Measurements from ENCODE around the gene RBM26.

RBM26 gene

GRCh38 chr13:79442221-79442620 is 36.2 kb upstream of the RBM26 start:
- H3K79me2 ChIP-seq (ENCODE audit: control insufficient read depth, insufficient read depth, low read length, unreplicated experiment), result no peaks in the 10 kb centered on the region
- no peaks in the 10 kb centered on the region for H3K4me1 ChIP-seq (ENCODE audit: control insufficient read depth, insufficient read depth, low read length, unreplicated experiment)
- no peak overlapping the region for H3K27ac ChIP-seq (ENCODE audit: low read depth, low read length)
- no peaks in the 10 kb centered on the region for H3K27me3 ChIP-seq (ENCODE audit: insufficient read depth, low read length)
- no peak overlapping the region for H3K4me3 ChIP-seq (ENCODE audit: low read depth, low read length)
- no peak overlapping the region for H2AFZ ChIP-seq (ENCODE audit: low read length, unreplicated experiment)
- H3K36me3 ChIP-seq (ENCODE audit: insufficient read depth, low read length), result no peaks in the 10 kb centered on the region

DNA sequence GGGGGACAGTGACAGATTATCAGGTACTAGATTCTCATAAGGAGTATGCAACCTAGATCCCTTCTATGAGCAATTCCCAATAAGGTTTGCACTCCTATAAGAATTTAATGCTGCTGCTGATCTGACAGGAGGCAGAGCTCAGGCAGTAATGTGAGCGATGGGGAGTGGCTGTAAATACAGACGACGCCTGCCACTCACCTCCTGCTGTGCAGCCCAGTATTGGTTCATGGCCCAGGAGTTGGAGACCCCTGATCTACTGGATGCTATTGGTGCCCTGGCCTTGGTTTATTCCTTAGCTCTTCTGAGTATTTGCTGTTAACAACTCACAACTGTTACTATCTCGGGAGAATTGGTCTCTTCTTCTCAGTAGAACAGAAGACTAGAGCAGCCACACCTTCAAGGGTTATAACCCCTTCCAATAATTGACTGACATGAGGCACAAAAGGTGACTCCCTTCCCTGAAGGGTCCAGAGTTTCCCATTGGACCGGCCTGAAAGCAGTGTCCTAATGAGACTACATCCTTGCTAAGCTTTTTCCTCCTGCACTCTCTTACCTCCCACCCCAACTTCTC is 35.0 kb upstream of the RBM26 start:
- no peak overlapping the region for H2AFZ ChIP-seq (ENCODE audit: low read length, unreplicated experiment)
- H3K27ac ChIP-seq (ENCODE audit: low read depth, low read length), result no peak overlapping the region
- no peaks in the 10 kb centered on the region for H3K36me3 ChIP-seq (ENCODE audit: insufficient read depth, low read length)
- H3K27me3 ChIP-seq (ENCODE audit: insufficient read depth, low read length), result no peaks in the 10 kb centered on the region
- no peak overlapping the region for H3K4me3 ChIP-seq (ENCODE audit: low read depth, low read length)
- H3K79me2 ChIP-seq (ENCODE audit: control insufficient read depth, insufficient read depth, low read length, unreplicated experiment), result no peaks in the 10 kb centered on the region
- H3K4me1 ChIP-seq (ENCODE audit: control insufficient read depth, insufficient read depth, low read length, unreplicated experiment), result no peaks in the 10 kb centered on the region

- H3K27ac ChIP-seq (ENCODE audit: low read depth, low read length), result no peak overlapping the region
- H2AFZ ChIP-seq (ENCODE audit: low read length, unreplicated experiment), result no peak overlapping the region
- no peaks in the 10 kb centered on the region for H3K36me3 ChIP-seq (ENCODE audit: insufficient read depth, low read length)
- H3K27me3 ChIP-seq (ENCODE audit: insufficient read depth, low read length), result no peaks in the 10 kb centered on the region
- H3K4me3 ChIP-seq (ENCODE audit: low read depth, low read length), result no peak overlapping the region
- no peaks in the 10 kb centered on the region for H3K79me2 ChIP-seq (ENCODE audit: control insufficient read depth, insufficient read depth, low read length, unreplicated experiment)
- H3K4me1 ChIP-seq (ENCODE audit: control insufficient read depth, insufficient read depth, low read length, unreplicated experiment), result peaks cover 16% of the 10 kb centered on the region
Measured at GRCh38 chr13:79439275-79439674, 33.2 kb upstream of the RBM26 start.

- Histone ChIP-seq H3K27ac (ENCODE audit: low read depth, low read length) (peak overlapping the region; percentile 53), H3K4me1 (ENCODE audit: control insufficient read depth, insufficient read depth, low read length, unreplicated experiment) (peaks cover 18% of the 10 kb centered on the region), H3K79me2 (ENCODE audit: control insufficient read depth, insufficient read depth, low read length, unreplicated experiment) (no peaks in the 10 kb centered on the region), H3K4me3 (ENCODE audit: low read depth, low read length) (no peak overlapping the region), H2AFZ (ENCODE audit: low read length, unreplicated experiment) (peak overlapping the region; percentile 90), H3K36me3 (ENCODE audit: insufficient read depth, low read length) (no peaks in the 10 kb centered on the region), H3K27me3 (ENCODE audit: insufficient read depth, low read length) (no peaks in the 10 kb centered on the region)
Measured at GRCh38 chr13:79435561-79435990, 29.5 kb upstream of the RBM26 start.

DNA sequence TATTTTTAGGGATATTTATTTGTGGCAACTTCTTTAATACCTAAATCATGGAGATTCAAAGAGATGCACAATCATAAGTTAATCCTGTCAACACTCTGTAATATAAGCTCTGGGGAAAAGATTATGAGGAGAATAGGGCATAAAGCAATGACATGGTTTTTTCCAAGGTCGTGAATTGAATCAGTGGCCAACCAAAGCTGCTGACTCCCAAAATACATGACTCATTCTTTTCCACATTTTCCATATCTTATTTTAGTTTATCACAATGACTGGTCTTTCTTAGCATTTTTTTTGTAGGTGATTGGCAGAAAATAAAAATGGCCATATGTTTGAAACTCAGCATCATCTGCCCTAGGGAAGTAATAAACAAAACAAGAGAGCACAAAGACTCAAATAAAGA is 28.5 kb upstream of the RBM26 start:
- Histone ChIP-seq H3K36me3 (ENCODE audit: insufficient read depth, low read length) (no peaks in the 10 kb centered on the region), H3K79me2 (ENCODE audit: control insufficient read depth, insufficient read depth, low read length, unreplicated experiment) (no peaks in the 10 kb centered on the region), H3K4me3 (ENCODE audit: low read depth, low read length) (no peak overlapping the region), H3K27ac (ENCODE audit: low read depth, low read length) (peak overlapping the region; percentile 53), H3K4me1 (ENCODE audit: control insufficient read depth, insufficient read depth, low read length, unreplicated experiment) (peaks cover 18% of the 10 kb centered on the region), H2AFZ (ENCODE audit: low read length, unreplicated experiment) (peak overlapping the region; percentile 17), H3K27me3 (ENCODE audit: insufficient read depth, low read length) (no peaks in the 10 kb centered on the region)

DNA sequence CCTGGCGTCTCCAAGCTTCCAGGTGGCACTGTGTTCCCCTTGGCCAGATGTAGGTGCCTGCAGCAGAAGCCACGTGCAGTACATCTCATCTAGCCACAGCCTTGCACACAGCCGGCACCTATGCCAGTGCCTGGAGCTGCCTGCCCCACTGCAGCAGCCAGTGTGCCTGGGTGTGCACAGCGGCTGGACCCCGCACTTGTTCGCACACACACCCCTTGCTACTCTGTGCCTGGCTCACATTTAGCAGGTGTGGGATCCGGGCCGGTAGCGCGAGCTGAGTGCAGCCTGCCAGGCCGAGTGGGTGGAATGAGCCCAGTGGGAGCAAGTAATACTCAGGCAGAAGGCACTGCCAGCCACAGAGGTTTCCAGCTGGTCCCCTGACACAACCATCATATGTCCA is 26.9 kb upstream of the RBM26 start:
- Histone ChIP-seq H3K27ac (ENCODE audit: low read depth, low read length) (no peak overlapping the region), H3K79me2 (ENCODE audit: control insufficient read depth, insufficient read depth, low read length, unreplicated experiment) (no peaks in the 10 kb centered on the region), H3K36me3 (ENCODE audit: insufficient read depth, low read length) (no peaks in the 10 kb centered on the region), H2AFZ (ENCODE audit: low read length, unreplicated experiment) (no peak overlapping the region), H3K27me3 (ENCODE audit: insufficient read depth, low read length) (no peaks in the 10 kb centered on the region), H3K4me3 (ENCODE audit: low read depth, low read length) (no peak overlapping the region), H3K4me1 (ENCODE audit: control insufficient read depth, insufficient read depth, low read length, unreplicated experiment) (peaks cover 18% of the 10 kb centered on the region)

- no peak overlapping the region for H2AFZ ChIP-seq (ENCODE audit: low read length, unreplicated experiment)
- peaks cover 18% of the 10 kb centered on the region for H3K4me1 ChIP-seq (ENCODE audit: control insufficient read depth, insufficient read depth, low read length, unreplicated experiment)
Measured at GRCh38 chr13:79432086-79432485, 26.0 kb upstream of the RBM26 start.

DNA sequence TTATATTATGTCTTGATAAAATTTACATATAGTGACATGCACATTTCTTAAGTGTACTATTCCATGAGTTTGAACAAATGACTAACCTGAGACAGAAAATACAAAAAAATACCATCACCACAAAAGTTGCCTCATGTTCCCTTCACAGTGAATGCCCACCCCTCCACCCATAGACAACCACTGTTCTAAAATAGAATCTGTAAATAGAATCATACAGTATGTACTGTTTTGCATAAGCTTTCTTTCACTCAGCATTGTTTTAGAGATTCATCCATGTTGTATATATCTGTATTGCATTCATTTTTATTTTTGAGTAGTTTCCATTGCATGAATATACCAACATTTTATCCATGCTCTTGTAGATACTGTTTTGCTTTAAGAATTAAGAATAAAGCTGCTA is 23.3 kb upstream of the RBM26 start:
- Histone ChIP-seq H3K79me2 (ENCODE audit: control insufficient read depth, insufficient read depth, low read length, unreplicated experiment) (no peaks in the 10 kb centered on the region), H3K27ac (ENCODE audit: low read depth, low read length) (no peak overlapping the region), H3K4me1 (ENCODE audit: control insufficient read depth, insufficient read depth, low read length, unreplicated experiment) (peaks cover 1% of the 10 kb centered on the region), H3K4me3 (ENCODE audit: low read depth, low read length) (no peak overlapping the region), H2AFZ (ENCODE audit: low read length, unreplicated experiment) (no peak overlapping the region), H3K36me3 (ENCODE audit: insufficient read depth, low read length) (no peaks in the 10 kb centered on the region), H3K27me3 (ENCODE audit: insufficient read depth, low read length) (no peaks in the 10 kb centered on the region)

More at GRCh38 chr13:79432086-79432485, 26.0 kb upstream of the RBM26 start:
- H3K36me3 ChIP-seq (ENCODE audit: insufficient read depth, low read length), result no peaks in the 10 kb centered on the region
- H3K79me2 ChIP-seq (ENCODE audit: control insufficient read depth, insufficient read depth, low read length, unreplicated experiment), result no peaks in the 10 kb centered on the region
- H3K27ac ChIP-seq (ENCODE audit: low read depth, low read length), result no peak overlapping the region
- no peak overlapping the region for H3K4me3 ChIP-seq (ENCODE audit: low read depth, low read length)
- no peaks in the 10 kb centered on the region for H3K27me3 ChIP-seq (ENCODE audit: insufficient read depth, low read length)

GRCh38 chr13:79427883-79428282 is 21.8 kb upstream of the RBM26 start:
- Histone ChIP-seq H3K36me3 (ENCODE audit: insufficient read depth, low read length) (no peaks in the 10 kb centered on the region), H3K27ac (ENCODE audit: low read depth, low read length) (no peak overlapping the region), H3K27me3 (ENCODE audit: insufficient read depth, low read length) (no peaks in the 10 kb centered on the region), H3K4me1 (ENCODE audit: control insufficient read depth, insufficient read depth, low read length, unreplicated experiment) (peaks cover 7% of the 10 kb centered on the region), H3K4me3 (ENCODE audit: low read depth, low read length) (no peak overlapping the region), H2AFZ (ENCODE audit: low read length, unreplicated experiment) (no peak overlapping the region), H3K79me2 (ENCODE audit: control insufficient read depth, insufficient read depth, low read length, unreplicated experiment) (no peaks in the 10 kb centered on the region)

- H3K27ac ChIP-seq (ENCODE audit: low read depth, low read length), result no peak overlapping the region
- no peak overlapping the region for H2AFZ ChIP-seq (ENCODE audit: low read length, unreplicated experiment)
- H3K36me3 ChIP-seq (ENCODE audit: insufficient read depth, low read length), result no peaks in the 10 kb centered on the region
- H3K27me3 ChIP-seq (ENCODE audit: insufficient read depth, low read length), result no peaks in the 10 kb centered on the region
- H3K79me2 ChIP-seq (ENCODE audit: control insufficient read depth, insufficient read depth, low read length, unreplicated experiment), result no peaks in the 10 kb centered on the region
- peaks cover 7% of the 10 kb centered on the region for H3K4me1 ChIP-seq (ENCODE audit: control insufficient read depth, insufficient read depth, low read length, unreplicated experiment)
- H3K4me3 ChIP-seq (ENCODE audit: low read depth, low read length), result no peak overlapping the region
Measured at GRCh38 chr13:79427265-79427664, 21.2 kb upstream of the RBM26 start.

GRCh38 chr13:79423801-79424642 is 18.0 kb upstream of the RBM26 start:
- Histone ChIP-seq H3K4me1 (ENCODE audit: control insufficient read depth, insufficient read depth, low read length, unreplicated experiment) (peaks cover 7% of the 10 kb centered on the region), H3K79me2 (ENCODE audit: control insufficient read depth, insufficient read depth, low read length, unreplicated experiment) (no peaks in the 10 kb centered on the region), H3K36me3 (ENCODE audit: insufficient read depth, low read length) (no peaks in the 10 kb centered on the region), H3K27ac (ENCODE audit: low read depth, low read length) (no peak overlapping the region), H3K4me3 (ENCODE audit: low read depth, low read length) (no peak overlapping the region), H3K27me3 (ENCODE audit: insufficient read depth, low read length) (no peaks in the 10 kb centered on the region), H2AFZ (ENCODE audit: low read length, unreplicated experiment) (no peak overlapping the region)

Measured in ACC112 (cell line).